ENCODE data around the gene TXNRD1.

GRCh38 chr12:104181313-104181712, 34.3 kb upstream of the TXNRD1 start:
- TF ChIP-seq EP300 (IDR thresholded peaks at IDR 0.05) (no peak), CTCF (IDR thresholded peaks at IDR 0.05) (no peak)

All from esophagus muscularis mucosa (tissue), 3 donors.